ENCODE data around the gene PDSS2. TPM values are rescaled to one million over a fixed set of nuclear protein-coding genes. Genes with fewer than 3 reads are reported as not detected.

The PDSS2 gene
- total and polyA plus RNA-seq, 7 donors, result 4.7 to 16.7 (median 9.3) TPM

- Histone ChIP-seq H3K4me1 (peaks cover 41% of the 10 kb centered on the region), H3K9me3 (no peaks in the 10 kb centered on the region), H3K36me3 (ENCODE audit: insufficient read depth in 1 of 2, low read depth in 1 of 2) (no peaks in the 10 kb centered on the region), H3K27ac (peak overlapping the region; percentile 82), H3K4me3 (peak overlapping the region; percentile 77), H3K27me3 (ENCODE audit: insufficient read depth in 3 of 3, low read length in 2 of 3) (peaks cover 0 to under 1% (median 0%) of the 10 kb centered on the region in 3 donors)
- WGBS, 3 donors, result 17 to 33% (median 20%) methylated on average over 14 of the region's 14 CpGs
- DNase-seq (peak; percentile 37 to 63), ATAC-seq (no peak)
- intact Hi-C loops (cut with DNase I), result loop anchor here (2.0 to 5.0 kb wide), 5 partner anchors 31 to 170 kb away; partner anchors contain the start of gene PDSS2 (in 1 of the 2)
- TF ChIP-seq, protein P1, sequence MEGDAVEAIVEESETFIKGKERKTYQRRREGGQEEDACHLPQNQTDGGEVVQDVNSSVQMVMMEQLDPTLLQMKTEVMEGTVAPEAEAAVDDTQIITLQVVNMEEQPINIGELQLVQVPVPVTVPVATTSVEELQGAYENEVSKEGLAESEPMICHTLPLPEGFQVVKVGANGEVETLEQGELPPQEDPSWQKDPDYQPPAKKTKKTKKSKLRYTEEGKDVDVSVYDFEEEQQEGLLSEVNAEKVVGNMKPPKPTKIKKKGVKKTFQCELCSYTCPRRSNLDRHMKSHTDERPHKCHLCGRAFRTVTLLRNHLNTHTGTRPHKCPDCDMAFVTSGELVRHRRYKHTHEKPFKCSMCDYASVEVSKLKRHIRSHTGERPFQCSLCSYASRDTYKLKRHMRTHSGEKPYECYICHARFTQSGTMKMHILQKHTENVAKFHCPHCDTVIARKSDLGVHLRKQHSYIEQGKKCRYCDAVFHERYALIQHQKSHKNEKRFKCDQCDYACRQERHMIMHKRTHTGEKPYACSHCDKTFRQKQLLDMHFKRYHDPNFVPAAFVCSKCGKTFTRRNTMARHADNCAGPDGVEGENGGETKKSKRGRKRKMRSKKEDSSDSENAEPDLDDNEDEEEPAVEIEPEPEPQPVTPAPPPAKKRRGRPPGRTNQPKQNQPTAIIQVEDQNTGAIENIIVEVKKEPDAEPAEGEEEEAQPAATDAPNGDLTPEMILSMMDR (IDR thresholded peaks at IDR 0.05), result no peak
These were observed 32.6 kb upstream of the PDSS2 start for GRCh38 chr6:107491760-107492660.

DNA sequence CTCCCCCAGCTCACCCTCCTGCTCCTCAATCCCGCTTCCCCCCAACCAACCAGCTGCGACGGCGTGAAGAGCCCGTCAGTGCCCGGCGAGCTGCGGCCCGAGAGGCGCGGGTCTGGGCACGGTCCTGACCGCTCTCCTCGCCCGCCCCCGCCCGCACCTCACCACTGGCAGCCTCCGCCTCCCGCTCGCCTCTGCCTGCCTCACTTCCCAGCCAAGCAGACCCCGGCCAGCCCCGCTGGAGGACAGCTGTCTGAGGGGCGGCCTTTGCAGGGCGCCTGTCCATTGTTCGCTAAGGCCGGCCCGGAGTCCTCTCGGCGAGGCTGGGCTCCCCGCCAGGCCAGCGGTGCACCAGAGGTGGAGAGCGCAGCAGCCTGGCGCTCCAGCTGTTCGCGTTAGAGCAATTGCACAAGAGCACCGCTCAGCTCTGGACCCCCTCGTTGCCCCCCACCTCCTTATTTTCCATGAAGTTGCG is 31.8 kb upstream of the PDSS2 start:
- intact Hi-C loops (cut with DNase I), result loop anchor here (5.0 kb wide), 4 partner anchors 34 to 171 kb away; partner anchors contain the start of gene PDSS2 (in 1 of the 2)
- TF ChIP-seq, protein P1 (IDR thresholded peaks at IDR 0.05), result no peak
- Histone ChIP-seq H3K4me1 (peaks cover 32% of the 10 kb centered on the region), H3K9me3 (no peaks in the 10 kb centered on the region), H3K27ac (peak overlapping the region; percentile 82), H3K36me3 (ENCODE audit: insufficient read depth in 1 of 2, low read depth in 1 of 2) (no peaks in the 10 kb centered on the region), H3K27me3 (ENCODE audit: insufficient read depth in 3 of 3, low read length in 2 of 3) (peaks cover 0 to 4% (median 0%) of the 10 kb centered on the region in 3 donors), H3K4me3 (peak overlapping the region; percentile 77)
- peak; percentile 75 to 88 for DNase-seq
- WGBS, 3 donors, result 1 to 3% (median 1%) methylated on average over 29 to 38 of the region's 38 CpGs
- ATAC-seq, result peak; percentile 28 to 38 (median 32)

DNA sequence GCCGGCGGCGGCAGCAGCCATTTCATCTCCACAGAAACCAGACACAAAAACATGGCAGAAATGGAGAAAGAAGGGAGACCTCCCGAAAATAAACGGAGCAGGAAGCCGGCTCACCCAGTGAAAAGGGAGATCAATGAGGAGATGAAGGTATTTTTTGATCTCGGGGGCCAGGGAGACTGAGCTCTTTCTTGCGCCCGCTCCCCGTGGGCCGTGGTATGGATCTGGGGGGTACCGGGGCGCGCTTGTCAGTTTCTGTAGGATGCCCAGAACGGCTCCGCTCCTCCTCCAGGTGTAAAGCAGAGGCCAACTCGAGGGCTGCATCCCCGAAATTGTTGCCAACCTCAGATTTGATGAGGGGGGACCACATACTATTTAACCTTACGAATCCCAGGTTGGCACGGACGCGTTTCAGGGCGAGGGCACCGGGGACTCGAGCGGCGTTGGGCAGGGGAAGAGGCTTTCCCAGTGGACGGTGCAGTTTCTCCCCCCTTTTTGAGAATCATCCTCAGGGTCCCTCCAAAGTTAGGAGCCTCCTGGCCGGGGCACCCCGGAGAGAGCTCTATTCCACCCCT is 31.3 kb upstream of the PDSS2 start:
- intact Hi-C loops (cut with DNase I), result loop anchor here (5.0 kb wide), 4 partner anchors 33 to 172 kb away; partner anchors contain the start of gene PDSS2 (in 1 of the 2)
- peak in 1 of 2 donors; percentile 56 for DNase-seq
- peaks cover 27% of the 10 kb centered on the region for H3K4me1 ChIP-seq
- TF ChIP-seq, protein P1 (IDR thresholded peaks at IDR 0.05), result no peak
- no peaks in the 10 kb centered on the region for H3K36me3 ChIP-seq (ENCODE audit: insufficient read depth in 1 of 2, low read depth in 1 of 2)
- WGBS, 3 donors, result 0 to 1% (median 0%) methylated on average over 18 to 30 of the region's 30 CpGs
- peaks cover 0 to 4% (median 0%) of the 10 kb centered on the region in 3 donors for H3K27me3 ChIP-seq (ENCODE audit: insufficient read depth in 3 of 3, low read length in 2 of 3)
- no peaks in the 10 kb centered on the region for H3K9me3 ChIP-seq
- peak overlapping the region; percentile 77 for H3K4me3 ChIP-seq
- H3K27ac ChIP-seq, result peak overlapping the region; percentile 82
- no peak for ATAC-seq

DNA sequence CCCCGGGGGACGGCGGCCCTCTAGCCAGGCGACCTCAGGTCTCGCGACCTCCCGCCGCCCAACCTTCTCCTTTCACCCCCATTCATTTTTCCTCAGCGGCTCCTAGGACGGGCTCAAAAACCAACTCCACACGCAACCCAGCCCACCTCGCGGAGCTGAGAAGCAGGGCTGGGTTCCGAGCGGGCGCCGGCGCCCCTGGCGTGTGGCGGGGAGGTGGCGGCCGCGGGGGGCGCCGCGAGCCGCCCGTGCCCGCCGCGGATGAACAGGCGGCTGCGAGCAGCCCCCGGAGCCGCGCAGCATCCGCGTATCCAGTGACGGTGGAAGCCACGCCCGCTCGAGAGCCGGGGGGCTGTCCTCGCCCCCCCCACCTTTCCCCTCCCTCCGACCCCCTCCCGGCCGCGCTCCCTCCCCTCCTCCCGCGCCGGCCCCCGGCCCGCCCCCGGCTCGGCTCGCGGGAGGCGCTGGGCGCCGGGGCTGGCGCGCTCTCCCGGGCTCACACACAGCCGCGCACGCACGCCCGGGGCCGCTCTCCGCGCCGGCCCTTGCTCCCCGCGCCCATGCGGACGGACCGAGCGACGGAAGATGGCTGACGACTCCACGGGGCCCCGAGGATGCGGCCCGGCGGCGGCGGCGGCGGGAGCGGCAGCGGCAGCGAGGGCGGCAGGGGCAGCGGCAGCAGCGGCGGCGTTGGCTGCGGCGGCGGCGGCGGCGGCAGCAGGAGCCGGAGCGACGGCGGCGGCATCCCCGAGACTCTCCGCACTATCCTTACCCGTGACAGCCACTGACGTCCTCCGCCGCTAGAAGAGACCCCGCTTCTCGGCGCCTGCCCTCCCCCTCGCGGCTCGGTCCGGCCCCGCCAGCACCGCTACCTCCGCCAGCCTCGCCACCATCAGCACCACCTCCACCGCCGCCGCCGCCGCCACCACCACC is 30.5 kb upstream of the PDSS2 start, which contains the start of gene SOBP:
Gene SOBP (plus strand): TSS at position 482 of the 930 bp plus-strand sequence. CDS start 500 bp downstream, outside the sequence.
- 0 to 1% (median 1%) methylated on average over 45 to 127 of the region's 130 CpGs for WGBS, 3 donors
- intact Hi-C loops (cut with DNase I), result loop anchor here (5.0 kb wide), 4 partner anchors 33 to 172 kb away; partner anchors contain the start of gene PDSS2 (in 1 of the 2)
- TF ChIP-seq, protein P1 (IDR thresholded peaks at IDR 0.05), result no peak
- H3K27ac ChIP-seq, result peak within 1 kb of the TSS; percentile 82
- no peaks in the 10 kb centered on the region for H3K36me3 ChIP-seq (ENCODE audit: insufficient read depth in 1 of 2, low read depth in 1 of 2)
- H3K4me3 ChIP-seq, result peak within 1 kb of the TSS; percentile 77
- H3K4me1 ChIP-seq, result peaks cover 19% of the 10 kb centered on the region
- ATAC-seq, result peak; percentile 42 to 66 (median 55)
- H3K9me3 ChIP-seq, result no peaks in the 10 kb centered on the region
- peaks cover 0 to 4% (median 0%) of the 10 kb centered on the region in 3 donors for H3K27me3 ChIP-seq (ENCODE audit: insufficient read depth in 3 of 3, low read length in 2 of 3)
- DNase-seq, result peak; percentile 77 to 87
